ENCODE data around the gene NCKAP5. TPM values are rescaled to one million over a fixed set of nuclear protein-coding genes. Genes with fewer than 3 reads are reported as not detected.

The NCKAP5 gene
- polyA plus RNA-seq, 1 experiment: 16.6 TPM

DNA sequence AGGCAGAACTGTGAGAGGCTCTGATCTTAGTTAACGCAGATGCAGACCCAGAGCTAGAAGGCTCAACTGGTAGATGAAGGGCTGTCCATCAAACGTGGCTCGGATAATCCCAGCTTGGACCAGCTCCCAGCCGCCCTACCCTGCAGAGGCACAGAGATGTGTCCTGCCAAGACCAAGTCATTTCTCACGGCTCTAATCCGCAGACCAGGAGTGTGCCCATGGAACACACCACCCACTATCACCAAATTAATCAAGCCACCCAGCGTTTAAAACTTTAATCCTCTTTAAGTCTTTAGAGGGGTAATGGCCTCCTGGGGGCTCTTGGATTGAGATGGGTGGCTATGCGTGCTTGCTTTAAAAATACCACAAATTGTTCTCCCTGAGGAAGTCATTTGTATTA is 915.8 kb downstream of the NCKAP5 start:
- Histone ChIP-seq H3K27ac (ENCODE audit: low read depth, low read length) (peak overlapping the region; percentile 34), H3K4me3 (ENCODE audit: low read depth, low read length) (no peak overlapping the region), H3K9me3 (ENCODE audit: control insufficient read depth, insufficient read depth, low read length) (no peaks in the 10 kb centered on the region), H3K27me3 (ENCODE audit: control insufficient read depth, insufficient read depth, low read length) (no peaks in the 10 kb centered on the region)
- POLR2A ChIA-PET: interaction anchor here (1.1 to 1.3 kb wide), 2 partner anchors 15 to 16 kb away, joined by 3 to 4 read pairs; no protein-coding TSS in a partner anchor
- CTCF ChIA-PET: interaction anchor here (0.7 to 2.0 kb wide), 5 partner anchors 16 to 515 kb away, joined by 3 to 7 read pairs (median 4); no protein-coding TSS in a partner anchor
- DNase-seq (ENCODE audit: low read depth, low spot score): no peak
- TF ChIP-seq, protein P1, sequence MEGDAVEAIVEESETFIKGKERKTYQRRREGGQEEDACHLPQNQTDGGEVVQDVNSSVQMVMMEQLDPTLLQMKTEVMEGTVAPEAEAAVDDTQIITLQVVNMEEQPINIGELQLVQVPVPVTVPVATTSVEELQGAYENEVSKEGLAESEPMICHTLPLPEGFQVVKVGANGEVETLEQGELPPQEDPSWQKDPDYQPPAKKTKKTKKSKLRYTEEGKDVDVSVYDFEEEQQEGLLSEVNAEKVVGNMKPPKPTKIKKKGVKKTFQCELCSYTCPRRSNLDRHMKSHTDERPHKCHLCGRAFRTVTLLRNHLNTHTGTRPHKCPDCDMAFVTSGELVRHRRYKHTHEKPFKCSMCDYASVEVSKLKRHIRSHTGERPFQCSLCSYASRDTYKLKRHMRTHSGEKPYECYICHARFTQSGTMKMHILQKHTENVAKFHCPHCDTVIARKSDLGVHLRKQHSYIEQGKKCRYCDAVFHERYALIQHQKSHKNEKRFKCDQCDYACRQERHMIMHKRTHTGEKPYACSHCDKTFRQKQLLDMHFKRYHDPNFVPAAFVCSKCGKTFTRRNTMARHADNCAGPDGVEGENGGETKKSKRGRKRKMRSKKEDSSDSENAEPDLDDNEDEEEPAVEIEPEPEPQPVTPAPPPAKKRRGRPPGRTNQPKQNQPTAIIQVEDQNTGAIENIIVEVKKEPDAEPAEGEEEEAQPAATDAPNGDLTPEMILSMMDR (IDR thresholded peaks at IDR 0.05; ENCODE audit: low read depth, low read length): no peak

DNA sequence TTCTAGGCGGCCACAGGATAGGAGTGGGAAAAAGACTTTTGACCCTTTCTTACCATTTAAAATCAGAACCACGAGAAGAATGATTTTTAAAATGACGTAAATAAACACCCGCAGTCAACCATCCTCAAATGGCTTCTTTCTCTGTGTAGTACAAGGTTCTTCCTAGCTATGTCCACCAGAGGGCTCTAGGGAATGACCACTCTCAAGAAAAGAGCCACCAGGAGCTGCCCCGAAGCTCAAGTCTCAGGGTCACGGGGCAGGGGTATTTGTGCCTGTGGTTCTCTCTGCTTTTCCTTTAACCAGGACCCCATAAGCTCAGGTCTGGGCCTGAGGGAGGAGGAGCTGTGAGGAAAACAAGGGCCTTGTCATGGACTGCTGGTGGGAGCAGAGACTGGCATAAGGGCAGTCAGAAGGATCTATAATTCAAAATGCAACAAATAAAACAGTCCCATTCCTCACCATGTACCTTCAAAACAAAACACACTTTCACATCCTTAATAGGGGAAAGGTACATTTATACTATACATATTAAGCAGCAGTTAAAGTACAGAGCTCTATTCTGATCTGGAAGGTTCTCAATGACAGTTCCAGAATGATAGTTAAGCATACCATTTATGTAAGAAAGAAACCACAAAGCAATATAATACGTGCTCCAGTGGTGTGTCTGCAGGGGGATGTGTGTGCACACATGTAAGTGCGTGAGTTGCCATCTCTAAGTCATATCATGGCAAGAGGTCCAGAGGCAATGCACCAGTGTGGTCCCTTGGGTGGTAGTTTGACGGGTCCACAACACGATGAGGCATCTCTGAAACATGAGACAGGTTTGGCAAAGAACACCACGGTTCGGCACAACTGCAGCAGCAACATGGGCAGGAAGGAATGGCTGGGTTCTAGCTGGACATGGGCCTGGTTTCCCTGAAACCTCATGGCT is 916.9 kb downstream of the NCKAP5 start:
- no peak for DNase-seq (ENCODE audit: low read depth, low spot score)
- Histone ChIP-seq H3K27me3 (ENCODE audit: control insufficient read depth, insufficient read depth, low read length) (no peaks in the 10 kb centered on the region), H3K4me3 (ENCODE audit: low read depth, low read length) (no peak overlapping the region), H3K9me3 (ENCODE audit: control insufficient read depth, insufficient read depth, low read length) (no peaks in the 10 kb centered on the region), H3K27ac (ENCODE audit: low read depth, low read length) (no peak overlapping the region)
- CTCF ChIA-PET: interaction anchor here (0.5 to 2.0 kb wide), 16 partner anchors 9 to 1192 kb away, joined by 3 to 13 read pairs (median 4); no protein-coding TSS in a partner anchor
- TF ChIP-seq, protein P1 (IDR thresholded peaks at IDR 0.05; ENCODE audit: low read depth, low read length): peak; percentile 69
- POLR2A ChIA-PET: no interaction called here

DNA sequence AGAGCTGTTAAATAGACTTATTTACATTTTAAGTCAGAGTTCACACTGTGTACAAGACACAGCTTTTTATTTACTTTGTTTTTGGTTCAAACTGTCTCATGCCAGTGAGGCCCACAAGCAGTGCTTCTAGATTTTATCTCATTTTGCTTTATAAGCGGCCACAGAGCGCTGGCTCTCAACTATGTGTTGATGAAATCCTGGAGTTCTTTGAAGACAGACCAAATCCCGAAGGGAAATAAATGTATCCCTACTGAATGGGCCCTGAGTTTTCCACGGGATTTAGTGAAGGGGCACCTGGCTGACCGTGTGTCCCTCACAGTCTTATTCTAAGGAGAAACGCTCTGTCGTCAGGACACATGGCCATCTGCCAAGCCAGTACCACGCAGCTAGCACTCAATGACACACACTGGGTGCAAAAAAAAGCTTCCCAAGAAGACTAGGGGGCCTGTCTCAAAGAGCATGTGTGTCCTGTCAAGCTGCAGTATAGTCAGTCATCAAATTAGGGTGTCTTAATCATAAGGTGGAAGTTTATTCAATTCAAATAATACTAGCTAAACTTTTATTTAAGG is 921.6 kb downstream of the NCKAP5 start:
- no peak overlapping the region for H3K4me3 ChIP-seq (ENCODE audit: low read depth, low read length)
- H3K27ac ChIP-seq (ENCODE audit: low read depth, low read length): no peak overlapping the region
- TF ChIP-seq, protein P1 (IDR thresholded peaks at IDR 0.05; ENCODE audit: low read depth, low read length): no peak
- no peak for DNase-seq (ENCODE audit: low read depth, low spot score)
- CTCF ChIA-PET: interaction anchor here (1.0 to 2.0 kb wide), 2 partner anchors 99 to 298 kb away, joined by 3 to 6 read pairs; no protein-coding TSS in a partner anchor
- POLR2A ChIA-PET: no interaction called here
- H3K27me3 ChIP-seq (ENCODE audit: control insufficient read depth, insufficient read depth, low read length): no peaks in the 10 kb centered on the region
- H3K9me3 ChIP-seq (ENCODE audit: control insufficient read depth, insufficient read depth, low read length): peaks cover 3% of the 10 kb centered on the region; the same call in 1 of the 2 replicates

DNA sequence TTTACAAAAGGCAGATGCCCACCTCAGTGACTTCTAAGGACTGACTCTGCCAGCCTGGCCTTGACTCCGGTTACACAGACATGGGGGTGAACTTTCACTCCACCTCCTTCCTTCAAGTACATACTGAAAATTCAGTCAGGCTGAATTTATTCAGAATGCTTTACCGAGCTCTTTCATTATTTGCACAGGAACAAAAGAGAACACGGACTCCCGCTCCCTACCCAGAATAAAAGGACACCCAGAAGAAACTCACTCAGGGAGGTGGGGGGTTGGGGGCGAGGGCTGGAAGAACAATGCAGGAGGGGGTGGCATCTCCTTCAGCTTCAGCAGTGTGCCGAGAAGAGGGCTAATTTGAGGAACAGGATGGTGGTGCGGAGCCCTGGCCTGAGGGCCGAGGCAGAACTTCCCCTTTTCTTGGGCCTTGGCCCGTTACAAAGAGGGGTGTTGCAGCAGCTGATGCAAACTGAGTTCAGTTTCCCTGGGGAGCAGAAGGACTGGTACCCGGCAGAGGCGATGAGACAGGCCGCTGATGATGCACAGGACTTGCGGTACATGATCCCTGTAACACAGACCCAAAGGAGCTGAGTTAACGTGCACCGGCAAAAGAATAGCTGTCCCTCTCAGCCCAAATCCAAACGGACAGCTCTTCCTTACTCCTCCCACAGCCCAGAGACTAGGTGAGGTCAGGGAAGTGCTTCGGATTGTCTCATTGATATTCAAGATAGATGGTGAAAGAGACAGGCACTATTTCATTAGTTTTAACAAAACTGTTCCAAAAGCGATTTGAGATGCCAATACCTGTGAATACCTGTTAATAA is 922.3 kb downstream of the NCKAP5 start:
- no peak for DNase-seq (ENCODE audit: low read depth, low spot score)
- CTCF ChIA-PET: interaction anchor here (2.0 kb wide), 1 partner anchor 99 kb away, joined by 6 read pairs; no protein-coding TSS in a partner anchor
- TF ChIP-seq, protein P1 (IDR thresholded peaks at IDR 0.05; ENCODE audit: low read depth, low read length): no peak
- H3K4me3 ChIP-seq (ENCODE audit: low read depth, low read length): no peak overlapping the region
- H3K27me3 ChIP-seq (ENCODE audit: control insufficient read depth, insufficient read depth, low read length): no peaks in the 10 kb centered on the region
- POLR2A ChIA-PET: no interaction called here
- H3K9me3 ChIP-seq (ENCODE audit: control insufficient read depth, insufficient read depth, low read length): peaks cover 3% of the 10 kb centered on the region; the same call in 1 of the 2 replicates
- H3K27ac ChIP-seq (ENCODE audit: low read depth, low read length): no peak overlapping the region

All from AG04450 (cell line).